ENCODE measurements around the gene DHCR7.

GRCh38 chr11:71459767-71460320, 11.7 kb upstream of the DHCR7 start:
- no peak for TF ChIP-seq CTCF (IDR thresholded peaks at IDR 0.05; ENCODE audit: poor library complexity)
- TF ChIP-seq EZH2 (IDR thresholded peaks at IDR 0.05; ENCODE audit: borderline replicate concordance), result no peak
- no peak for TF ChIP-seq EZH2phosphoT487 (IDR thresholded peaks at IDR 0.05; ENCODE audit: low read depth, severe bottlenecking, unreplicated experiment)

Measured in hepatocyte (in vitro differentiated cells).